H1 (cell line): ENCODE data around the gene TXK. TPM values are rescaled to one million over a fixed set of nuclear protein-coding genes. Genes with fewer than 3 reads are reported as not detected.

Experiments
- SP4 ChIP-seq: IDR thresholded peaks from 2 replicates; pipeline ENCODE4 v1.6.1; 2012; ENCODE audit warnings: low read length, inconsistent platforms
- polyA plus RNA-seq, 7 experiments: library from polyadenylated mRNA; depleted of rRNA in 3 of 7; stranded (reverse) in 5 of 7; unstranded in 2 of 7; fragments of >200 nt in 5 of 7; fragments of 200-250 nt in 2 of 7; gene quantifications; 1 replicate in 5 of 7; 2 replicates in 1 of 7; 4 replicates in 1 of 7; pipeline versions ENCODE4 v1.2.1 to v1.2.3, GENCODE V29; 2011 to 2013; ENCODE audit warnings: missing spikeins in 2 of 7, mixed read lengths in 2 of 7
- total RNA-seq: library from RNA; stranded (reverse); fragmentation: NEBNext Ultra II Directional; extraction: Animal tissue kit (Norgen Biotek cat#: 25700); gene quantifications from 2 replicates; pipeline ENCODE4 v1.2.1, GENCODE V29; 2021
- TF ChIP-seq, protein P1 (sequence below): fragments of 300-600 bp; sonication (generic); IDR thresholded peaks from 2 replicates; pipeline ENCODE4 v1.7.1; 2012; ENCODE audit warnings: low read length, moderate library complexity, mild to moderate bottlenecking, inconsistent platforms; ENCODE audit not compliant: insufficient replicate concordance

The TXK gene
- total and polyA plus RNA-seq, 2 of the 8 experiments (the other 6 are each of a cell fraction or from before 2014, with no cell fraction given): not detected

GRCh38 chr4:48110452-48110978 lies 23.5 kb downstream of the TXK start (continued):
- TF ChIP-seq, protein P1, sequence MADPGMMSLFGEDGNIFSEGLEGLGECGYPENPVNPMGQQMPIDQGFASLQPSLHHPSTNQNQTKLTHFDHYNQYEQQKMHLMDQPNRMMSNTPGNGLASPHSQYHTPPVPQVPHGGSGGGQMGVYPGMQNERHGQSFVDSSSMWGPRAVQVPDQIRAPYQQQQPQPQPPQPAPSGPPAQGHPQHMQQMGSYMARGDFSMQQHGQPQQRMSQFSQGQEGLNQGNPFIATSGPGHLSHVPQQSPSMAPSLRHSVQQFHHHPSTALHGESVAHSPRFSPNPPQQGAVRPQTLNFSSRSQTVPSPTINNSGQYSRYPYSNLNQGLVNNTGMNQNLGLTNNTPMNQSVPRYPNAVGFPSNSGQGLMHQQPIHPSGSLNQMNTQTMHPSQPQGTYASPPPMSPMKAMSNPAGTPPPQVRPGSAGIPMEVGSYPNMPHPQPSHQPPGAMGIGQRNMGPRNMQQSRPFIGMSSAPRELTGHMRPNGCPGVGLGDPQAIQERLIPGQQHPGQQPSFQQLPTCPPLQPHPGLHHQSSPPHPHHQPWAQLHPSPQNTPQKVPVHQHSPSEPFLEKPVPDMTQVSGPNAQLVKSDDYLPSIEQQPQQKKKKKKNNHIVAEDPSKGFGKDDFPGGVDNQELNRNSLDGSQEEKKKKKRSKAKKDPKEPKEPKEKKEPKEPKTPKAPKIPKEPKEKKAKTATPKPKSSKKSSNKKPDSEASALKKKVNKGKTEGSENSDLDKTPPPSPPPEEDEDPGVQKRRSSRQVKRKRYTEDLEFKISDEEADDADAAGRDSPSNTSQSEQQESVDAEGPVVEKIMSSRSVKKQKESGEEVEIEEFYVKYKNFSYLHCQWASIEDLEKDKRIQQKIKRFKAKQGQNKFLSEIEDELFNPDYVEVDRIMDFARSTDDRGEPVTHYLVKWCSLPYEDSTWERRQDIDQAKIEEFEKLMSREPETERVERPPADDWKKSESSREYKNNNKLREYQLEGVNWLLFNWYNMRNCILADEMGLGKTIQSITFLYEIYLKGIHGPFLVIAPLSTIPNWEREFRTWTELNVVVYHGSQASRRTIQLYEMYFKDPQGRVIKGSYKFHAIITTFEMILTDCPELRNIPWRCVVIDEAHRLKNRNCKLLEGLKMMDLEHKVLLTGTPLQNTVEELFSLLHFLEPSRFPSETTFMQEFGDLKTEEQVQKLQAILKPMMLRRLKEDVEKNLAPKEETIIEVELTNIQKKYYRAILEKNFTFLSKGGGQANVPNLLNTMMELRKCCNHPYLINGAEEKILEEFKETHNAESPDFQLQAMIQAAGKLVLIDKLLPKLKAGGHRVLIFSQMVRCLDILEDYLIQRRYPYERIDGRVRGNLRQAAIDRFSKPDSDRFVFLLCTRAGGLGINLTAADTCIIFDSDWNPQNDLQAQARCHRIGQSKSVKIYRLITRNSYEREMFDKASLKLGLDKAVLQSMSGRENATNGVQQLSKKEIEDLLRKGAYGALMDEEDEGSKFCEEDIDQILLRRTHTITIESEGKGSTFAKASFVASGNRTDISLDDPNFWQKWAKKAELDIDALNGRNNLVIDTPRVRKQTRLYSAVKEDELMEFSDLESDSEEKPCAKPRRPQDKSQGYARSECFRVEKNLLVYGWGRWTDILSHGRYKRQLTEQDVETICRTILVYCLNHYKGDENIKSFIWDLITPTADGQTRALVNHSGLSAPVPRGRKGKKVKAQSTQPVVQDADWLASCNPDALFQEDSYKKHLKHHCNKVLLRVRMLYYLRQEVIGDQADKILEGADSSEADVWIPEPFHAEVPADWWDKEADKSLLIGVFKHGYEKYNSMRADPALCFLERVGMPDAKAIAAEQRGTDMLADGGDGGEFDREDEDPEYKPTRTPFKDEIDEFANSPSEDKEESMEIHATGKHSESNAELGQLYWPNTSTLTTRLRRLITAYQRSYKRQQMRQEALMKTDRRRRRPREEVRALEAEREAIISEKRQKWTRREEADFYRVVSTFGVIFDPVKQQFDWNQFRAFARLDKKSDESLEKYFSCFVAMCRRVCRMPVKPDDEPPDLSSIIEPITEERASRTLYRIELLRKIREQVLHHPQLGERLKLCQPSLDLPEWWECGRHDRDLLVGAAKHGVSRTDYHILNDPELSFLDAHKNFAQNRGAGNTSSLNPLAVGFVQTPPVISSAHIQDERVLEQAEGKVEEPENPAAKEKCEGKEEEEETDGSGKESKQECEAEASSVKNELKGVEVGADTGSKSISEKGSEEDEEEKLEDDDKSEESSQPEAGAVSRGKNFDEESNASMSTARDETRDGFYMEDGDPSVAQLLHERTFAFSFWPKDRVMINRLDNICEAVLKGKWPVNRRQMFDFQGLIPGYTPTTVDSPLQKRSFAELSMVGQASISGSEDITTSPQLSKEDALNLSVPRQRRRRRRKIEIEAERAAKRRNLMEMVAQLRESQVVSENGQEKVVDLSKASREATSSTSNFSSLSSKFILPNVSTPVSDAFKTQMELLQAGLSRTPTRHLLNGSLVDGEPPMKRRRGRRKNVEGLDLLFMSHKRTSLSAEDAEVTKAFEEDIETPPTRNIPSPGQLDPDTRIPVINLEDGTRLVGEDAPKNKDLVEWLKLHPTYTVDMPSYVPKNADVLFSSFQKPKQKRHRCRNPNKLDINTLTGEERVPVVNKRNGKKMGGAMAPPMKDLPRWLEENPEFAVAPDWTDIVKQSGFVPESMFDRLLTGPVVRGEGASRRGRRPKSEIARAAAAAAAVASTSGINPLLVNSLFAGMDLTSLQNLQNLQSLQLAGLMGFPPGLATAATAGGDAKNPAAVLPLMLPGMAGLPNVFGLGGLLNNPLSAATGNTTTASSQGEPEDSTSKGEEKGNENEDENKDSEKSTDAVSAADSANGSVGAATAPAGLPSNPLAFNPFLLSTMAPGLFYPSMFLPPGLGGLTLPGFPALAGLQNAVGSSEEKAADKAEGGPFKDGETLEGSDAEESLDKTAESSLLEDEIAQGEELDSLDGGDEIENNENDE: no peak
- no peak for TF ChIP-seq SP4
- TF ChIP-seq, all 59 proteins: peak for 0
